ENCODE results near the gene PTPRN2.

- no peak for TF ChIP-seq ZKSCAN8 (CRISPR knock-in tag; IDR thresholded peaks at IDR 0.05; ENCODE audit: borderline replicate concordance)
- no peak for TF ChIP-seq FOSL1 (CRISPR knock-in tag; IDR thresholded peaks at IDR 0.05; ENCODE audit: borderline replicate concordance)
- TF ChIP-seq SRSF4 (IDR thresholded peaks at IDR 0.05; ENCODE audit: low read depth, low read length, poor library complexity, severe bottlenecking), result no peak
- no peak for TF ChIP-seq SRSF9 (IDR thresholded peaks at IDR 0.05; ENCODE audit: borderline replicate concordance, insufficient read depth, low read depth, low read length, poor library complexity, severe bottlenecking)
- TF ChIP-seq SMARCE1 (IDR thresholded peaks at IDR 0.05; ENCODE audit: borderline replicate concordance), result no peak
- TF ChIP-seq, protein P1, sequence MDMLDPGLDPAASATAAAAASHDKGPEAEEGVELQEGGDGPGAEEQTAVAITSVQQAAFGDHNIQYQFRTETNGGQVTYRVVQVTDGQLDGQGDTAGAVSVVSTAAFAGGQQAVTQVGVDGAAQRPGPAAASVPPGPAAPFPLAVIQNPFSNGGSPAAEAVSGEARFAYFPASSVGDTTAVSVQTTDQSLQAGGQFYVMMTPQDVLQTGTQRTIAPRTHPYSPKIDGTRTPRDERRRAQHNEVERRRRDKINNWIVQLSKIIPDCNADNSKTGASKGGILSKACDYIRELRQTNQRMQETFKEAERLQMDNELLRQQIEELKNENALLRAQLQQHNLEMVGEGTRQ (IDR thresholded peaks at IDR 0.05; ENCODE audit: low read depth, low read length), result no peak
- TF ChIP-seq, protein P1 (CRISPR knock-in tag; IDR thresholded peaks at IDR 0.05; ENCODE audit: borderline replicate concordance), result no peak
- TF ChIP-seq MXD4 (CRISPR knock-in tag; IDR thresholded peaks at IDR 0.05), result no peak
- no peak for TF ChIP-seq CHD2 (IDR thresholded peaks at IDR 0.05; ENCODE audit: low read depth, low read length)
- no peak for TF ChIP-seq ZNF230 (CRISPR knock-in tag; IDR thresholded peaks at IDR 0.05)
- TF ChIP-seq, protein P2, sequence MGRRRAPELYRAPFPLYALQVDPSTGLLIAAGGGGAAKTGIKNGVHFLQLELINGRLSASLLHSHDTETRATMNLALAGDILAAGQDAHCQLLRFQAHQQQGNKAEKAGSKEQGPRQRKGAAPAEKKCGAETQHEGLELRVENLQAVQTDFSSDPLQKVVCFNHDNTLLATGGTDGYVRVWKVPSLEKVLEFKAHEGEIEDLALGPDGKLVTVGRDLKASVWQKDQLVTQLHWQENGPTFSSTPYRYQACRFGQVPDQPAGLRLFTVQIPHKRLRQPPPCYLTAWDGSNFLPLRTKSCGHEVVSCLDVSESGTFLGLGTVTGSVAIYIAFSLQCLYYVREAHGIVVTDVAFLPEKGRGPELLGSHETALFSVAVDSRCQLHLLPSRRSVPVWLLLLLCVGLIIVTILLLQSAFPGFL (CRISPR knock-in tag; IDR thresholded peaks at IDR 0.05), result no peak
- TF ChIP-seq ZNF589 (CRISPR knock-in tag; conservative IDR thresholded peaks at IDR 0.05), result no peak
- no peak for TF ChIP-seq ZNF138 (CRISPR knock-in tag; IDR thresholded peaks at IDR 0.05; ENCODE audit: low read depth)
- TF ChIP-seq RBM39 (IDR thresholded peaks at IDR 0.05; ENCODE audit: low read depth, low read length, poor library complexity, severe bottlenecking), result no peak
Observed at GRCh38 chr7:157940497-157940896, 647.1 kb downstream of the PTPRN2 start.
